NCI-H69 (cell line): ENCODE results near the gene SCAMP2.
A peak's percentile ranks its signal among the peaks of the same experiment; 100 is the strongest.

Experiments
- DNase-seq: peaks from one replicate; lab custom pipeline; 2025; lab: John Stamatoyannopoulos, UW

Gene SCAMP2

DNA sequence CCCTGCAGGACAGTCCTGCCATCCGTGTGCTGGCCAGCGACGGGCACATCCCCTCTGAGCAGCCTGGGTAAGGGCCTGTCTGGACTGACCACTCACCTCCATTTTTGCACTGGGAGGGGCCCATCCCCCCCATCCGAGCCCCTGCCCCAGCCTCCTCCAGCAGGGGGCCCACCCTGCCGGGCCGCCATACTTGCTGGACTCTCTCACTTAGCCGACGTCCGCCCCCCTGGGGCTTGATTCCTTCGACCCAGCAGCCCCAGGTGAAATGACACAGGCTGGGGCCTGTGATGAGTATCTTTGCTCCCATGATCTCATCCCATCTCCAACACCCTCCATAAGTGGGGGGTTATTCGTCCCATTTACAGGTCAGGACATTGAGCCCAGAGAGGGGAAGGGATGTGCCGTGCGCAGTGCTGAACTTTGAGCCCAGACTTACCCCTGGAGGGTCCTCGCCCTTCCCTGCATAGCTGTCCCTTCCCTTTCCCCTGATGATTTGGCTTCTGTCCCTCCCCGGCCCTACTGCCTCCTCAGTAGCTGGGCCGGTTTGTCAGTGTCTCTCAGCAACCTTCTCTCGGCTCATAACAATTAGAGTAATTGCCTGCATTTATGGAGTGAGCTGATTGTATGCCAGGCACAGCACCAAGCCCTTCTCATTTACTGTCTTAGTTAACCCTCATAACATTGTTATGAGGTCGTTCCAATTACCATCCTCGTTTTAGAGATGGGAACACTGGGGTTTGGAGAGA lies 56.4 kb downstream of the SCAMP2 start:
- DNase-seq, result peak; percentile 78

DNA sequence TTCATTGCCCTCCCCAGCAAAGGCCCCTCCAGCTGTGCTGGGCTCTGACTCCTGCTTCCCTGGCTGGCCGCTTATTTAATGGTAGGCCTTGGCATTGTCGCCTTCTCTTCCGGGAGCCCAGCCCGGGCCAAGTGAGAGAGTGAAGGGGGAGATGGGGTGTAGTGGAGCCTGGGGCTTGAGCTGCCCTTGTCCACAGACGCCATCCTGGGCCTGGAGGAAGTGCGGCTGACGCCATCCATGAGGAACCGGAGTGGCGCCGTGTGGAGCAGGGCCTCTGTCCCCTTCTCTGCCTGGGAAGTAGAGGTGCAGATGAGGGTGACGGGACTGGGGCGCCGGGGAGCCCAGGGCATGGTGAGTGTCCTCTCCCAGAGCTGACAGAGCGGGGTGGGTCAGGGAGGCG lies 57.2 kb downstream of the SCAMP2 start:
- DNase-seq, result no peak

DNA sequence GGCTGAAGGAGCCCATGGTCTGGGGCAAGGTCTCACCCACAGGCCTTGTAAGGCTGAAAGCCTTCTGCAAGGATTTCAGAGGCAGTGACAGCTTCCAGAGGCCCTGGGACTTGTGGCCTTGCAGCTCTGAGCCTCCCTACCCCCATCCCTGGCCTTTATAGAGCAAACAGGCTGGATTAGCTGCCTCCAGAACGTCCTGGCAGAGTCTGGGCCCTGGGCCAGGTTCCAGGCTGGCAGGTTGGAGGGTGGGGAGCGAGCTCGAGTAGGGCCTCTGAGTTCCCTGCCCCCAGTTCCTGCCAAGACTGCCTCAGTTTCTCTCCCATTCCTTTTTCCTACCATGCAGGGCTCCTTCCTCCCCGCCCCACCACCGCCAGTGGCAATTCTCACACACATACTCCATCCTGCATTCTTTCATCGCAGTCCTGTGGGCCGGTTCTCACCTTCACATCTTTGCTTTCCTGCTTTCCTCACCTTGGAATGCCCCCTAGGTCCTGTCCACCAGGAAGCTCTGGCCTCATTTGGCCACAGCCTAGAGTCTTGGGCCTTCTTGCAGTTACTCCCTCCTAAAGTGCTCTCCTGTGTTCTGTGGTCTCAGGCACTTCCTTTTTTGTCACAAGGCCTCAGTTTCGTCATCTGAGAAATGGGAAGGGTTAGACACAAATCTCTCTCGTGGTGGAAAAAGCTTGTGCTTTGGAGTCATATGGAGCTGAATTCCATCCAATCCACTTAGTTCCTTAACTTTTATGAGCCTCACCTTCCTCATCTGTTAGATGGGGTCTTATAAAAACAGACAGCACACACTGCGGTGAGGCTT lies 57.8 kb downstream of the SCAMP2 start:
- DNase-seq, result no peak

- DNase-seq, result no peak
These were observed 60.6 kb downstream of the SCAMP2 start, which contains the start of gene LMAN1L for GRCh38 chr15:74812533-74812932. Gene LMAN1L, plus strand, starts transcription at chr15:74812835. Its CDS starts 20 bp downstream, at chr15:74812855.

DNA sequence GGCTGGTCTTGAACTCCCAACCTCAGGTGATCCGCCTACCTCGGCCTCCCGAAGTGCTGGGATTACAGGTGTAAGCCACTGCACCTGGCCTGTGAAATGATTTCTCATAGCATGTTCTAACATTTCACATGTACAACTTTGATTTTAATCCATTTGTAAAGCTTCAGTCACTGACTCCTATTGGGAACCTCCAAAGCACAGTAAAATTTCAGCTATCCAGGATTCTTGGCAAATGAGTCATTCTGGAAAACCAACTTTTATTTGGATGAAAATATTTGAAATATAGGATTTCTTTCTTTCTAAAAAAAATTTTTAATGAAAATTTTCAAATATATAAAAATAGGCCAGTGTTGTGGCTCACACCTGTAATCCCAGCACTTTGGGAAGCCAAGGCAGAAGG lies 63.2 kb downstream of the SCAMP2 start:
- no peak for DNase-seq

DNA sequence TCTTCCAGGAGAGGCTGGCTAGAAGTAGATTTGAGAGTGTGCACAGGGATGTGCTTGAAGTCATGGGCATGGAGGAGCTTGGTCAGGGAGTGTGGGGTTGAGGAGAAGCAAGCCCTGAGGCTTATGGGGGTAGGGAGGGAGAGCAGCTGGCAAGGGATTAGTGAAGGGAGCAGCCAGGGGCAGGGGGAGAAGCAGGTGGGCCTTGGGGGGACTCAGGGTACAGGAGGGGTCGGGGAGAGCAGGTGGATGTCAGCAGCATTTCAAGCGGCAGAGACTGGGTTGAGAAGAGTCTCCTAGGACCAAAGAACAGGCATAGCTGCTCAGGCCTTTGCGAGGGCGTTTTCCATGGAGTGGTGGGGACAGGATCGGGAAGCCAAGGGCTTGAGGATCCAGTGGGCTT lies 63.9 kb downstream of the SCAMP2 start:
- DNase-seq, result no peak

GRCh38 chr15:74808840-74809229 lies 64.3 kb downstream of the SCAMP2 start:
- no peak for DNase-seq

DNA sequence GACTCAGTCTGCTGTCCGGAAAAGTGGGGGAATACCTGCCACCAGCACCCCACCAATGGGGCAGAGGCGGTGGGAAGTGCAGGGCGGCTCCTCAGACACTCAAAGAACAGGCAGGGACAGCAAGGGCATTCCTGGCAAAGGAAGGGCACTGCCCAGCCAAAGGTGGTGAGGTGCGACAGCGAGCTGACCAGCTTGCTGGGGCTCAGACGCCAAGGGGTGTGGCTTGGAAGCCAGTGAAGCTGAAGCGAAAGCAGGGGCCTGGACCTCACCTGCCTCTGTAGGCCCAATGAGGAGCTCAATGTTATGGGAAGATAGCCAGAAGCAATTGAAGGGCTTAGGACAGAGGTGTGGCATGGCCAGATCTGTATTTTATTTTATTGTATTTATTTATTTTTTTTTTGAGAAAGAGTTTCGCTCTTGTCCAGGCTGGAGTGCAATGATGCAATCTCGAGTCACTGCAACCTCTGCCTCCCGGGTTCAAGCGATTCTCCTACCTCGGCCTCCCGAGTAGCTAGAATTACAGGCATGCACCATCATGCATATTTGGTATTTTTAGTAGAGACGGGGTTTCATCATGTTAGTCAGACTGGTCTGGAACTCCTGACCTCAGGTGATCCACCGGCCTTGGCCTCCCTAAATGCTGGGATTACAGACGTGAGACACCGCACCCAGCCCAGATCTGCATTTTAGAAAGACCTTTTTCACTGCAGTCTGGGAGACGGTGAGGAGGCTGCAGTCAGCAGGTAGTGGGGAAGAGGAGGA lies 64.9 kb downstream of the SCAMP2 start:
- no peak for DNase-seq

GRCh38 chr15:74807282-74807681 lies 65.9 kb downstream of the SCAMP2 start:
- DNase-seq, result no peak

DNA sequence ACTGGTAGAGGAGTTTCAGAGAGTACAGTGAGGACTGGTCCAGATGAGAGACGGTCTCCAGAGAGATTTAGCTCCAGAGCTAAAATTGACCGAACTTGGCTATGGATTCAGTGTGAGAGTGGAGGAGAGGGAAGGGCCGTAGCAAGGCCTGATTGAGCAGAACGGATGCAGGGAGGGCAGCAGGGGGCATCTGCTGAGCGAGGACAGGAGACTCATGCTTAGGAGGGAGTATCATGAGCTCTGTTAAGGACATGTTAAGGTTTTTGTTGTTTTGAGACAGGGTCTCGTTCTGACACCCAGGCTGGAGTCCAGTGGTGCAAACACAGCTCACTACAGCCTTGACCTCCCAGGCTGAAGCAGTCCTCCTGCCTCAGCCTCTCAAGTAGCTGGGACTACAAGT lies 68.2 kb downstream of the SCAMP2 start:
- no peak for DNase-seq

- no peak for DNase-seq
These were observed 70.2 kb downstream of the SCAMP2 start for GRCh38 chr15:74802862-74803447.

GRCh38 chr15:74802290-74802689 lies 70.9 kb downstream of the SCAMP2 start:
- DNase-seq, result no peak

GRCh38 chr15:74801311-74801997 lies 71.7 kb downstream of the SCAMP2 start:
- no peak for DNase-seq

GRCh38 chr15:74800559-74801094 lies 72.5 kb downstream of the SCAMP2 start:
- DNase-seq, result no peak

- DNase-seq, result peak; percentile 76
These were observed 73.2 kb downstream of the SCAMP2 start for GRCh38 chr15:74799856-74800558.

- no peak for DNase-seq
These were observed 73.8 kb downstream of the SCAMP2 start for GRCh38 chr15:74799255-74799855.

DNA sequence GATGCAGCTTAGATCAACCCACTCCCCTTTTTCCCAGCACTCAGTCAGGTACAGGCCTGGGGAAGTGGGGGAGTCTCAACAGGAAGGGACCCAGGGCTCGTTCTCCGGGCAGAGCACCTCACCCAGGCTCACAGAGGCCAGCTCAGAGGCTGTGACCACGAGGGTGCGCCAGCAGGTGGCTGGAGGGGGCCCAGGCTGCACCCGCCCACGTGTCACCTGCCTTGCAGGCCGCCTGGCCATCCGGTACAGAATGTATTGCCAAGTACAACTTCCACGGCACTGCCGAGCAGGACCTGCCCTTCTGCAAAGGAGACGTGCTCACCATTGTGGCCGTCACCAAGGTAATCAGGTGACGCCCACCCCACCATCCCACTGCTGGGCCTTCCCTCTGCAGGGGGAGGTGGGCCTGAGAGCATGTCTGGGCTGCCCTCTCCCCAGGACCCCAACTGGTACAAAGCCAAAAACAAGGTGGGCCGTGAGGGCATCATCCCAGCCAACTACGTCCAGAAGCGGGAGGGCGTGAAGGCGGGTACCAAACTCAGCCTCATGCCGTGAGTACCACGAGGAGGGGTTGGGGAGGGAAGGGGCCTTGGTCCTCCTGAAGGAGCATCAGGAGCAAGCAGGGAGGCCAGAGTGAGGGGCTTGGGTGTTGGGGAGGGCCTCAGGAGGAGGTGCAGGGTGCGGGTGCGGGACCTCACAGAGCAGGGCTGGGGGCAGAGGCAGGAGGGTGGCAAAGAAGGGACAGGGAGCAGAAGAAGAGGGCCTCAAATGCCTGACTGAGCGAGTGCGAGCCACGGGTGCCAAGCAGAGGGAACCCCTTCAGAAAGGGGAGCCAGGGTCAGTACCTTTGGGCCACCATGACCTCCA lies 74.5 kb downstream of the SCAMP2 start:
- DNase-seq, result no peak

- DNase-seq, result no peak
These were observed 77.1 kb downstream of the SCAMP2 start for GRCh38 chr15:74795966-74796625.

- DNase-seq, result no peak
These were observed 78.2 kb downstream of the SCAMP2 start for GRCh38 chr15:74794970-74795349.
